HepG2 (cell line): ENCODE data around the gene ZNF213. TPM values are rescaled to one million over a fixed set of nuclear protein-coding genes. Genes with fewer than 3 reads are reported as not detected.
A peak's percentile ranks its signal among the peaks of the same experiment; 100 is the strongest.

ENCODE experiments used
- ATF5 ChIP-seq: sonication (generic); formaldehyde crosslinking; IDR thresholded peaks from 2 replicates; pipeline ENCODE4 v1.4.0; 2020; ENCODE audit warnings: mild to moderate bottlenecking, low read depth, missing genetic modification reagents
- BCLAF1 ChIP-seq: fragments of 450-650 bp; IDR thresholded peaks from 2 replicates; pipeline ENCODE4 v1.6.1; 2017; ENCODE audit warnings: mild to moderate bottlenecking
- HNRNPK ChIP-seq: fragments of 200-400 bp; formaldehyde crosslinking; IDR thresholded peaks from 2 replicates; pipeline ENCODE4 v1.6.1; 2018; ENCODE audit warnings: low read length, low read depth, moderate library complexity, mild to moderate bottlenecking; ENCODE audit not compliant: poor library complexity, severe bottlenecking
- MYNN ChIP-seq: sonication (generic); formaldehyde crosslinking; IDR thresholded peaks from 2 replicates; pipeline ENCODE4 v1.4.0; 2020; ENCODE audit warnings: mild to moderate bottlenecking, low read depth, missing genetic modification reagents
- PLSCR1 ChIP-seq: sonication (generic); formaldehyde crosslinking; IDR thresholded peaks from 2 replicates; pipeline ENCODE4 v1.5.0; 2020; ENCODE audit warnings: missing genetic modification reagents, mild to moderate bottlenecking, borderline replicate concordance
- RBM22 ChIP-seq: fragments of 200-400 bp; formaldehyde crosslinking; optimal IDR thresholded peaks from 2 replicates; pipeline ENCODE3; 2017; ENCODE audit warnings: mild to moderate bottlenecking, low read length, moderate library complexity
- REPIN1 ChIP-seq: sonication (generic); formaldehyde crosslinking; IDR thresholded peaks from 2 replicates; pipeline ENCODE4 v1.8.0; 2022; ENCODE audit warnings: missing genetic modification reagents, low read depth, mild to moderate bottlenecking, borderline replicate concordance
- SAP130 ChIP-seq: IDR thresholded peaks from 2 replicates; pipeline ENCODE4 v1.6.1; 2016; ENCODE audit warnings: low read depth
- SNAI1 ChIP-seq: sonication (generic); formaldehyde crosslinking; IDR thresholded peaks from 2 replicates; pipeline ENCODE4 v1.5.0; 2020; ENCODE audit warnings: mild to moderate bottlenecking, missing genetic modification reagents, borderline replicate concordance
- TCF7 ChIP-seq: sonication (generic); IDR thresholded peaks from 2 replicates; pipeline ENCODE4 v1.6.1; 2016; ENCODE audit warnings: antibody characterized with exemption, low read depth
- TERF1 ChIP-seq: sonication (generic); formaldehyde crosslinking; IDR thresholded peaks from 2 replicates; pipeline ENCODE4 v1.8.0; 2022; ENCODE audit warnings: mild to moderate bottlenecking, missing genetic modification reagents, moderate library complexity
- XBP1 ChIP-seq: sonication (generic); formaldehyde crosslinking; IDR thresholded peaks from 2 replicates; pipeline ENCODE4 v1.5.0; 2020; ENCODE audit warnings: missing genetic modification reagents
- ZBTB38 ChIP-seq: sonication (generic); formaldehyde crosslinking; IDR thresholded peaks from 2 replicates; pipeline ENCODE4 v1.5.1; 2020; ENCODE audit warnings: mild to moderate bottlenecking, missing genetic modification reagents
- ZBTB42 ChIP-seq: sonication (generic); formaldehyde crosslinking; IDR thresholded peaks from 2 replicates; pipeline ENCODE4 v1.5.0; 2020; ENCODE audit warnings: mild to moderate bottlenecking, missing genetic modification reagents
- ZFX ChIP-seq: sonication (generic); formaldehyde crosslinking; IDR thresholded peaks from 2 replicates; pipeline ENCODE4 v1.4.0; 2020; ENCODE audit warnings: mild to moderate bottlenecking, low read depth, missing genetic modification reagents, moderate library complexity
- ZNF138 ChIP-seq: sonication (generic); formaldehyde crosslinking; IDR thresholded peaks from 2 replicates; pipeline ENCODE4 v1.5.0; 2020; ENCODE audit warnings: mild to moderate bottlenecking, low read depth, missing genetic modification reagents
- ZNF251 ChIP-seq: sonication (generic); formaldehyde crosslinking; IDR thresholded peaks from 2 replicates; pipeline ENCODE4 v1.9.0; 2021; ENCODE audit warnings: mild to moderate bottlenecking, missing genetic modification reagents
- ZNF33A ChIP-seq: sonication (generic); formaldehyde crosslinking; IDR thresholded peaks from 2 replicates; pipeline ENCODE4 v1.5.1; 2020; ENCODE audit warnings: missing genetic modification reagents, mild to moderate bottlenecking, moderate library complexity, borderline replicate concordance
- ZNF430 ChIP-seq: sonication (generic); formaldehyde crosslinking; IDR thresholded peaks from 2 replicates; pipeline ENCODE4 v1.9.0; 2021; ENCODE audit warnings: mild to moderate bottlenecking, missing genetic modification reagents
- ZNF607 ChIP-seq: sonication (generic); formaldehyde crosslinking; IDR thresholded peaks from 2 replicates; pipeline ENCODE4 v1.5.1; 2020; ENCODE audit warnings: missing genetic modification reagents, mild to moderate bottlenecking, borderline replicate concordance
- ZNF710 ChIP-seq: sonication (generic); formaldehyde crosslinking; IDR thresholded peaks from 2 replicates; pipeline ENCODE4 v1.5.0; 2020; ENCODE audit warnings: mild to moderate bottlenecking, missing genetic modification reagents, borderline replicate concordance
- ZNF879 ChIP-seq: sonication (generic); formaldehyde crosslinking; IDR thresholded peaks from 2 replicates; pipeline ENCODE4 v1.8.1; 2023; ENCODE audit warnings: missing genetic modification reagents
- polyA plus RNA-seq, 8 experiments: library from polyadenylated mRNA; depleted of rRNA in 3 of 8; stranded (reverse) in 7 of 8; unstranded in 1 of 8; fragments of >200 nt; fragmentation: Illumina TruSeq in 4 of 8; extraction: Trizol in 4 of 8; gene quantifications; 2 replicates each; pipeline versions ENCODE4 v1.2.1 to v1.2.3, GENCODE V29; 2011 to 2016; ENCODE audit warnings: low read depth in 4 of 8, missing spikeins in 1 of 8, mixed read lengths in 1 of 8; ENCODE audit not compliant: insufficient read depth in 1 of 8
- total RNA-seq, 5 experiments: library from RNA; depleted of rRNA; stranded (reverse); fragments of >200 nt; fragmentation: Illumina TruSeq; extraction: Trizol; gene quantifications; 2 replicates each; pipeline ENCODE4 v1.2.3, GENCODE V29; 2016; ENCODE audit warnings: low read depth in 1 of 5

ZNF213 gene
- total and polyA plus RNA-seq, 2 of the 13 experiments (the other 11 are each of a cell fraction or from before 2014, with no cell fraction given), result 0.59 to 0.97 TPM

- TF ChIP-seq ZNF710 (CRISPR knock-in tag) (peak; percentile 68; the same call in 1 of the 2 replicates), ZNF879 (CRISPR knock-in tag) (peak; percentile 40; the same call in 1 of the 2 replicates), ATF5 (no peak), PLSCR1 (CRISPR knock-in tag) (no peak), ZNF607 (CRISPR knock-in tag) (peak; percentile 69; the same call in 1 of the 2 replicates), ZFX (CRISPR knock-in tag) (peak; percentile 90), SNAI1 (0 out of 2 replicates have a peak, but pooled peaks have one; percentile 40), REPIN1 (CRISPR knock-in tag) (no peak), ZBTB42 (CRISPR knock-in tag) (no peak), RBM22 (no peak), TERF1 (no peak), BCLAF1 (no peak), TCF7 (peak; percentile 34; the same call in 1 of the 2 replicates), MYNN (no peak), ZBTB38 (no peak; the same call in 1 of the 2 replicates), SAP130 (CRISPR knock-in tag) (peak; percentile 96), ZNF251 (CRISPR knock-in tag) (no peak), HNRNPK (peak; percentile 35), ZNF33A (CRISPR knock-in tag) (no peak), ZNF138 (no peak), ZNF430 (peak; percentile 80), XBP1 (CRISPR knock-in tag) (no peak)
Observed at GRCh38 chr16:3106205-3106928, 28.5 kb upstream of the ZNF213 start (continued).
